Hematopoietic multipotent progenitor cell treated with erythropoietin and hydrocortisone succinate and interleukin-3 and kit ligand, for 15 days (in vitro differentiated cells): ENCODE data around the gene HEBP1.

ENCODE experiments used
- DNase-seq: peaks from one replicate; pipeline ENCODE4 v3.0.0-alpha.2; 2015; ENCODE audit warnings: low spot score

Gene HEBP1

DNA sequence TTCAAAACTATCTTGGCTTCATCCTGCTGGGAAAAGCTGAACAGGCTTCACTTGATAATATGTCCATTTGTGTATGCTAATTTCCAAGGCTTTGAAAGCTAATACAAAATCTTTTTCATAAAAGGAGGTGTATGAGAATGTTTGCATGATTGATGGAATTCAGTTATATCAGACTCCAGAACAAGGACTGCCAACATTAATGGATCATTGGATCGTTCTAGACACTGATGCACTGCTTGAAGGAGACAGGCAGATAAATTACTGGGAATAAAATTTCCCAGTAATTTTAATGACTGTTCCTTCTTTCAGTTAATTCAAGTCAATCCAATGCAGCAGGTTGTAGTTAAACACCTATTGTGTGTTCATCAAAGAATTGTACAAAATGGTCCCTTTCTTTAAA lies 48.6 kb downstream of the HEBP1 start:
- DNase-seq = no peak

- DNase-seq = no peak
These were observed 52.2 kb downstream of the HEBP1 start for GRCh38 chr12:12947902-12948301.

DNA sequence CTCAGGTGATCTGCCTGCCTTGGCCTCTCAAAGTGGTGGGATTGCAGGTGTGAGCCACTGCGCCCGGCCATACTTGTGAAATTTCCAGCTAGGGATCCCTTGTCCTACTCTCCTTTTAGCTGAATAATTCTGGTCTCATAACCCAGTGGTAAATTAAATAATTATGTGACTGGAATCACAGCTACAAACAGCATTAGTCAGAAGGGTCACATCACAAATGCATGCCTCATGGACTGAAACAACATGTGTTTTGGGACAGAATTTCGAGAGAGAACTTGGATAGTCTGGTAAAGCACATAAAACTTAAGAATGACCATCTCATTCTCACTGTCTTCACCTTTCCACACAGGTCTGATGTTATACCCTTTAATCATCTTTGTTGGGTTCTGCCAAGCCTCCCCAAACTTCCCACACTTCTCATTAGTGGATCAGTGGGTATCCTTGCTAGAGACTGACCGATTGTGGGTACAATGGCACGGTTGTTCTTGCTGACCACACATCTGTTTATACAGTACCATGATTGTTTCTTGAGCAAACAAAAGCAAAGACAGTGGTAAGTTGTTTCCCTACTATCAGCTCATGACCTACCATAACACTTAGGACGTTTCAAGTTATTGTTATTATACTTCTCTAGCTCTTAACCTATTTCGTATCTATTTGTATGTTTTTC lies 53.2 kb downstream of the HEBP1 start:
- DNase-seq = no peak

GRCh38 chr12:12945591-12945990 lies 54.5 kb downstream of the HEBP1 start:
- no peak for DNase-seq

GRCh38 chr12:12943586-12944260 lies 56.3 kb downstream of the HEBP1 start:
- DNase-seq = no peak

DNA sequence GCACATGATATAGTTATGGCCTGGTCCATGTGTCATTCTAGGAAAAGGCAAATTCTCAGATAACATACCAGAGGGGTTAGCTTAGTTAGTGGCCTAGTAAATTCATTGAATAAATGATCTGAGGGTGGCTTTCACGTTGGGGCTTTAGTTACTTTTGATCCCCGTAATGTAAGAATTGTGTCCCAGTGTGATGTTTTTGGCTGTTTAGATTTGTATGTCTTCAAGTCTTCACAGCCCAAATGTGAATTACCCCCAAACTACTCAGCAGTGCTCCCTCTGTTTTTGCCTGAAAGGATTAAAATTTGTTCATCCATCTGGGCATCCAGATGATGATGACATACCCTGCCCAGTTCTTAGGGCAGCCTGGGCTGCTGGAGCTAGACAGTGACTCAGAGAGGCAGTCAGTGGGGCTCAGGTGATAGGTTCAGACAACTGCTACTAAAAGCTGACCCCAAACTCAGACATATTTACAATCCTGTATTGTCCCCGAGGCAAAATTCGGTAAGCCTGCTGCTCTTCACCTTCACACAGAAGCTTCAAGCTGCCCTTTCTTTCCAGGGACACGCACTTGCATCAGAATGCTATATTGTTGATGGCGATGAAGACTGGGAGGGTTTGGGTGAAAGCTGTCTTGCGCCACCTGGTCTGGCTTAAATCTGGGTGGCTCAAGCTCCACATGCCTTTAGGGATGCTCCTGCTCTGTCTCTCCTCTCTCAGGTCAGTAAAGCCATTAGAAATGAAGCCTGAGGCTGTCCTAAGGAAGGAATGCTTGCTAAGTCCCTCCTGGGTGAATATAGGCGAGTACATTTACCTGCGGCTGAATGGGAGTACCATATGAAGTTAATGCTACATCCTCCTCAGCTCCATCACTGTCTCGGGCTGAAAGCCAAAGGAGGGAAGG lies 58.4 kb downstream of the HEBP1 start:
- no peak for DNase-seq

GRCh38 chr12:12939888-12940287 lies 60.2 kb downstream of the HEBP1 start:
- no peak for DNase-seq

DNA sequence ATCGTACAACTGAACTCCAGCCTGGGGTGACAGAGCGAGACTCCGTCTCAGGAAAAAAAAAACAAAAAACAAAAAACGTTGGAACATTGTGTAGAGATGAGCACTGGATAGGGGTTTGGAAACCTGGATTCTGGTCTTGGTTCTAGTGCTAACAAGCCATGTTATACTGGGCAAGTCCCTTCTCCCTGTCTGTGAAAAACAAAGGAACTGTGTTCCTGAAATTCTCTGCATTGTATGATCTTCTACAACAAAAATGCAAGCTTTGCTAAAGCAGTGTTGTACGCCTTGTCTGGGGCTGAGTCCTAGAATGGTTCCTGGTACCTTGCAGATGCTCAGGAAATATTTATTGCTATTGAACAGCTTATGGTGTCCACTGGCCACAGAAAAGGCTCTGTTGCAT lies 61.5 kb downstream of the HEBP1 start:
- no peak for DNase-seq

DNA sequence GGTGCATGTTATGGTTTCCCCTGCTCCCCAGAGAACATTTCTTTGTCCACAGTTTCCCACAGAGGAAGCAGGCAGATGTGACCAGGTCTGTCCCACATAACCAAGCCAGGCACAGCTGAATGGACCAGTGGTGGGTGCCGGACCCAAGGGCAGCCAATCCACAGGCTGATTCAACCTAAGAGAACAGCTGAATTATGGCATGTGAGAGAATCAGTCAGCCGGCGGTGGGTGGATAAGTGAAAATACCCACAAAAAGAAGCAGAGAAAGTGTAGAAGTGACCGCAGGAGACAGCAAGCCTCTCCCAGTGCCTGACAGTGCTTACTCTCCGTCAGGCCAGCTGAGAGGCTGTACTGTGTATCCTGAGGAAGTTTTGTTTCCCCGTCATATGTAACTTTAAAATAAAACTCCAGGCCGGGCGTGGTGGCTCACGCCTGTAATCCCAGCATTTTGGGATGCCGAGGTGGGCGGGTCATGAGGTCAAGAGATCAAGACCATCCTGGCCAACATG lies 63.0 kb downstream of the HEBP1 start:
- no peak for DNase-seq

DNA sequence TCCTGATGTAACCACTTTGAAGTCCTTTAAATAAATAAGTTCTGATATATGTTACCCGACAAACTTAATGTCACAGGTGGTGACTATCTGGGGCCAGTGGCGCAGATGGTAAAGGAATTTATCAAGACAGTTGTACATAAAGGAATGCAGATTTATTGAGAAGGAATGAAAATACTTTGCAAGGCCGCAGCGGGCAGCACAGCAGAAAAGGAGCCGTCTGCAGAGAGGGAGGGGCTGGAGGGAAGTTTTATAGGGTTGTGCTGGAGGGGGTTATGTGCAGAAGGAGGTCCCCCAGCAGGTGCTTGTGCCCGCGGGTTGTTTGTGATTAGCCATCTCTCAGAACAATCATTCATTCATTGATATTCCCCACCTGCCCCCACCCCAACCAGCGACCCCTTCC lies 65.5 kb downstream of the HEBP1 start:
- no peak for DNase-seq

DNA sequence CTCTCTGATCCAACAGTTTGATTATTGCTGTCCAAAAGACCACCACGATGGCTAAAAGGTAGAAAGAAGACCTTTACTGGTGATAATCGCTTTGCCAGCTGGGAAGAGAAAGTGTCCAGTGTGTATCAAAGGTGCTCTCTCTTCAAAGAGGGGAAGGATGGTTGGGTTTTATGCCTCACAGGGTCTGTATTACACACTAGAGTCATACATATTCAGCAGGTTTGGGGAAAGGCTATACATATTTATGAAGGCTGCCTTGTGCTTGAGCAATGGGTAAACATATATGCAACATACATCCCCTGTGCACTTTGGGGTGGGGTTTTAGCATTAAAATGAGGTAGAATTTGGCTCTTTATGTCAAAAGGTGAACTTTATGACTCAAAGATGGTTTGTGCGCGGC lies 66.3 kb downstream of the HEBP1 start:
- no peak for DNase-seq

DNA sequence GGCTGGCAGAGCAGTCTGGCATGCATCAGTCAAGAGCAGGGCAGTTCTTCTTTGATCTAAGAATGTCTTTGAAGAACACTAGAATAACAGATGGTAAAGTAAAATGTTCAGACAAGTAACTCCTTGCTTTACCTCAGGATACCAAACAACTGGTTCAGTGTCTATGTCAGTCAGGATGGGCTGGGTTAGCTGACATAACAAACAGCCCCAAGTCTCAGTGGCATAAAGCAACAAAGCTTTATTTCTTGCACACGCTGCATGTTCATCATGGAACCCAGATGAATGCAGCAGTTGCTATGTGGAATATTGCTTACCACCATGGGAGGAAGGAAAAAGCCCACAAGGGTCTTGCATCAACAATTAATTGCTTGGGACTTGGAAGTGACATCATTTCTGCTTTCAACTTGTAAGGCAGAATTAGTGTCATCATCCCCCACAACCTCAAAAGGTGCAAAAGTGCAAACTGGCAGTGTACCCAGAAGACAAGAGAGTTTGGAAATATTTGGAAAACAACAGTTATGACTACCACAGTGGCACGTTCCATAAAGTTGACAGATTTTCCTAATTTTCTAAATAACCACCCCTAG lies 69.3 kb downstream of the HEBP1 start:
- DNase-seq = no peak

- no peak for DNase-seq
These were observed 70.4 kb downstream of the HEBP1 start for GRCh38 chr12:12929696-12930095.

DNA sequence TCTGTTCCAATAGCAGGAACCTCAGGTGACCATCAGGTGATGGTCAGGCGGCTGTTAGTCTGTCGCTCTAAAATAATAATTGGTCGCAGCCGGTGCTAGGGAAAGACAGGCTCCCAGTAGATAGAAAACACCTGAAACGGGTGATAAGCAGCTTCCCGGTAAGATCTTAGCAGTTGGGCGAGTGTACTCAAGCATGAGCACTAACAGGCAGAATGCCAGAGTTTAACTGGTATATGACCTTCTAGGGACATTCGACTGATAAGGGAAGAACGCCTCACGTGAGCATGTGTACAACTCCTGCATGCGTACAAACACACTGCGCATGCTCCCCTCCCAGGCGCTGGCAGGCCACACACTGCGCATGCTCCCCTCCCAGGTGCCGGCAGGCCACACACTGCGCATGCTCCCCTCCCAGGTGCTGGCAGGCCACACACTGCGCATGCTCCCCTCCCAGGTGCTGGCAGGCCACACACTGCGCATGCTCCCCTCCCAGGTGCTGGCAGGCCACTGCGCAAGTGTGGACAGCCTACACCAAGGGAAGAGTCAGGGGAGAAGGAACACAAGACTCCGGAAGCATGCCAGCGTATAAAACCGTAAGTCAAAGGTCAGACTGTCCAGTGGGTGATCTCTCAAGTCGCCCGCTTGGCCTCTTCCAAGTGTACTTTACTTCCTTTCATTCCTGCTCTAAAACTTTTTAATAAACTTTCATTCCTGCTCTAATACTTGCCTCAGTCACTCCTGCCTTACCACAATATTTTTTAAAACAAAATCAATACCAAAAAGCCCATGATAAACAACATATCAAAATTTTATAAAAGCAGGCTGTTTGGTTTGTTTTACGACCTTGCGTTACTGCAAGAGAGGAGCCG lies 72.6 kb downstream of the HEBP1 start:
- DNase-seq = peak; percentile 76

GRCh38 chr12:12926571-12927071 lies 73.4 kb downstream of the HEBP1 start:
- no peak for DNase-seq

- no peak for DNase-seq
These were observed 74.7 kb downstream of the HEBP1 start for GRCh38 chr12:12925388-12925787.
